Stimulated activated CD8-positive, alpha-beta memory T cell treated with anti-CD3 and anti-CD28 coated beads, Interleukin-4, amount 100 ng/mL, for 24 hours (primary cell): ENCODE results near the gene CRACDL.

Experiments
- DNase-seq: peaks from one replicate; pipeline ENCODE4 v3.0.0-alpha.2; 2020; ENCODE audit warnings: low read depth

CRACDL gene

DNA sequence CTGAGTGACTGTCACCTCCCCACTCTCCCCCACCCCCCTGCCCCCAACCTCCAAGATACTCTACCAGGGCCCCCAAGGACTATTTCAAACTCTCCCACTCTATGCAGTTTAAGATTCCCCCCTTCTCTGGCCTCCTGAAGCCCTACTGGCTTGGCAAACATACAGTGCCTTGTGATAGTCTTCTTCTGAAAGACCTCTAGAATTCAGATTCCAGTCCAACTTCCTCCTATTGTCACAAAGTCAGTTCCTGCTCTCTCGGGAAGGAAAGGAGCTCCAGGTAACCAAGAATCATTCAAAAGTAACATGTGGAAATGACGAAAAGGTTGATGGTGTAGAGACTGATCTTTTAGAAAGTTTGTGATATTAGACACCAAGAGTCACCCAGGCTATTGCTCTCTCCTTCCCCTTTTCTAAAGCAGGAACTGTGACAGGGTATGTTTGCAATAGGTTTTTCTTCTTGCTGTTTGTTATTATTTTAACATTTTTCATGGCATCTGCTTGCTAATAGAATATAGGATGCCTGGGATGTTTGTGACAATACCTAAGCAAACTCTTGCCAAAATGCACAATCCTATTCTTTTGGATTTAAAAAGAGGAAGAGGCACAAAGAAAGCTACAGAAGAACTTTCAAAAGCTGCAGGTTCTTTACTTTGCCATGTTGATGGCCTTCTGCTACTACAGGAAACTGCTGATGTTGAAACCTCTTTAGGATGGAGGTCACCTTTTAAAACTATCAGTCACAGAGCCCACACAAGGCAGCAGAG is 111.6 kb downstream of the CRACDL start:
- DNase-seq: no peak

DNA sequence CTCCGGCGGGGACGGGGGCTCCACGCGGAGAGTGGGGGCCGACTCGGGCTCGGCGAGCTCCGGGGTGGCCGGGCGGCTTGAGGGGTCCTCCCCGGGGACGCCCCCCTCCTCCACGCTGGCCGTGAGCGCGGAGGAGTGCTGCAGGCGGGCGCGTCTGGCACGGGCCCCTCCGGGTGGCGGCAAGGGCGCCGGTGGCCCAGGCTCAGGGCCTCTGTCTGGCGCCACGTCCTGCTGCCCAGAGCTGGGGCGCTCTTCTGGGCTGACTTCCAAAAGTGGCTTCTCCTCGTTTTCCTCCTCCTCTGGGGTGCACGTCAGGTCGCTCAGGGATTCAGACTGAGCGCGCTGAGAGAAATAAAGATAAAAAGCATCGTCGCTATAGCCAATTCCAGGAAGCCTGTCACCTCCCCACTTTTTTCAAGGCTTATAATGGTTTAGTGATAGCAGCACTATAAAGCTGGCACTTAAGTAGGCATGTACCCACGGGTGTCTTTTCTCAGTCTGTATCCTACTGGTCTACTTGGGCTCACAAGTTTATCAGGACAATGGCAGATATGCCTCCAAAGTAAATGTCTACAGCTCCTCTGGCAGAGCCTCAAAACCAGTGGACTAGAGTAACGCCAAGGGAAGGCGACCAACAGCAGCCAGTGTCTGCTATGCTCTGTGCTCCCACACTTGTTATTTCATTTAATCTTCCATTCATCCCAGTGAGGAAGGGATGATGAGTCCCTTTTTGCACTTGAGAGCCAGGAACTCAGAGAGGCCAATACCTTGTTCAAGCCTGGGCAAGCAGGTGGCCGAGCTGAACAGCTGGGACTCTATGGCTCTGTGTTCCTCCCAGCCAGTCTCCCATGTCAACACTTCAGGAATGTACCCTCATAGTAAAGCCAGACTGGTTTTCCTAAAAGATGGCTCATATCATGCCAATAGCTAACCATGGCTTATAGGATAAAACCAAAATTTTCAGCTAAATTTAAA is 112.5 kb downstream of the CRACDL start:
- DNase-seq: no peak

DNA sequence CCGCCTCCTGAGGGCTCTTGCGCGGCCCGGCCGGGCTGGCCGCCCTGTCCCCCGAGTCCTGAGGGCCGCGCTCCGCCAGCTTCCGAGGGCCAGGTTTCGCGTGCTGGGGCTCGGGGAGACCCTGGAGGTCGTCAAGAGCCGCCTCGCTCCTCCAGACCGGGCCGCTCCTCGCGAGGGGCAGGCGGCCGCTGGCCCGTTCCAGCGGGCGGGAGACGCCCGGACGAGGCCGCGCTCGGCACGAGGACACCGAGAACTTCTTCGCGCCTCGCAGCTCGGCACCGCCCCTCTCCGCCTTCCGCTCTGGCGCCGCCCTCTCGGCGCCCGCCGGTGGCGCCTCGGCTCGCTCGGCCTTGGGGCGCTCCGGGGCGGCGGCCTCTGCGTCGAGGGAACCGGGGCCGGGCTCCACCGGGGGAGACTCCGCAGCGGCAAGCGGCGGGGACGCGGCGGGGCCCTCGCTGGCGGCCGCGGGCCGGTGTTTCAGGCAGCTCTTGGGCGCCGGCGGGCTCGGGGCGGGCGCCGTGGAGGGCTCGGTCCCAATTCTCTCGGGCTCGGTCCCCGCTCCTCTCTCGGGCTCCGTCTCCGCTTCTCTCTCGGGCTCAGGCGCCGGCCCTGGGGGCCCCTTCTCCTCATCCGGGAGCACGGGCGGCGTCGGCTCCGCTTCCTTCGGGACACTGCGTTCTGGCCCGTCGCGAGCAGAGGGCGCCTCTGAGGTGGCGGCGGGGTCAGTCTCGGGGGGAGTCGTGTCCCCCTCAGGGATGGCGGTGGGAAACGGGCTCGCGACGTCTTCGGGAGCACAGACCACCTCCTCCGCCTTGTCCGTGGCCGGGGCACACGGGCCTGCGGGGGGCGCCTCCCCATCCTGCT is 113.5 kb downstream of the CRACDL start:
- DNase-seq: peak; percentile 42

DNA sequence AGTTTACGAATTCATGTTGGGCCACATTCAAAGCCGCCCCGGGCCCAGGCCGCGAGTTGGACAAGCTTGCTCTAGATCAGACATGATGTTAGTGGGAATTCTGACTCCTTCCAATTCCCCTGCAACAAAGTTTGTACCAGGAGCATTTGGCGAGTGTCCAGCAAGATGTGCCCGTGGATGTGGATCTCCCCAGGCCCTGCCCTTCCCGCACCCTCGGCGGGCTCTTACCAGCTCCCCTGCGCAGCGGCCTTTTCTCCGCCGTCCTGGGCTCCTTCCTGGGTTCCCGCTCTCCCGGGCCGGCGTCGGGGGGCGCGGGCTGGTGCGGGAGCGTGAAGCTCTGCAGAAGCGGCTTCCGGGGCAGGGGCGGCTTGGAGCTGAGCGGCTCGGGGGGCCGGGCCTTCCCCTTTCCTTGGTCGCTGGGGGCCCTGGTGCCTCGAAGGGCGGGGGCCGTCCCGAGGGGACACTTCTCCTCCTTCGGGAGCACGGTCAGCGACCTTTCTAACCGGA is 114.3 kb downstream of the CRACDL start:
- no peak for DNase-seq

DNA sequence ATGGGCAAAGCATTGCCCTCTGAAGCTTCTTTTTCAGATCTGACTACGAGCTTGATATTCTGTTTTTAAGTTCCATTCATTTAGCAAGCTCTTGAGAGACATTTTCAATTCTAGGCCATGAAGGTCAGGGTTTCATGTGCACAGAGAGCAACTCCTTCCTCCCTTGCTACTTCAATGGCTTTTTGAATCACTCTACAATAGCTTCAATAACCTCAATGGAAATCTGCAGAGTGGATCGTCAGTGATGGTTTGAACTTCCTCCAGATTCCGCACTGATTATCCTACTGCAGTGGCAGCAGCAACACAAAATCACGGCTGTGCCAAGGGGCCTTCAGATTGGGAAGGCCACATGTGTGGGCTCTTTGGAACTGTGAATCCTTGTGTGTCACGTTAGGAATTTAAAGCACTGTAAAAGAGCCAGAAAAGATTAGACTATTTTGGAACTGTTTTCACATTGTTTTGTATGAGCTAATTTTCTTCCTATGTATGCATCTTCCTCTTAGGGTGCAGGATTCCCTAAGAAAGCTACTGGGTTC is 116.7 kb downstream of the CRACDL start:
- no peak for DNase-seq

DNA sequence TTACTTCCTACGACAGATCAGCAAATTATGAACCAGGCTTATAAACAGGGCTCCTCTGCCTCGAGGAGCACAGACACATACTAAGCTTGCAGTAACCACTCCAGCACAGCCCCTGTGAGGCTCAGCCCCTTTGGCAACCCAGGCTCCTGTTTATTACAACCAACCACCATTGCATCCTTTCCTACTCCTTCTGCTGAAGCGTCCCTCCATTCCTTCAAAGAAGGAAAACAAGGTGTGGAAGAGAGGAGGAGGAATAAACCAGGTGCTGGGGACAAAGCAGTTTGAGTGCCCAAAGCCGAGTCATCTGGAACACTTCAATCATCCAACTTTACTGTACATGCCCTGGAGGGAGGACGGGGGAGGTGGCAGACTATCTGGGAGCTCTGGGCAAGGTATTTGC is 117.9 kb downstream of the CRACDL start:
- DNase-seq: no peak

DNA sequence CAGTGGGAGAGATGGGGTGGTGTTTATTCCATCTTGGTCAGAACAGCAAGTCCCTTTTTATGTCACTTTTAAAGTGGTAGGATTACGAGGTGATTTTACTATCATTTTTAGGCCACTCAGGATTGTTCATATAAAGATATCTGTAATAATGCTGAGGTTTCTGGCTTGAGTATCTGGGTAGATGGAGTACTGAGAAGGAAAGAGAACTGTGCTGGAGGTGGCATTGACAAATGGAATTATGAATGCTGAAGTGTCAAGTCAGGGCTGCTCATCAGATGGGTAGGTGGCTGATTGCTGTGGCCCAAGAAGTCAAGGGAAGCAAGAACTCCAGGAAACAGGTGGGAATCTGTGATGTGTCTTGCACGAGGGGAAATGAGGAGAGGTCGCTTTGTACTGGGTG is 119.7 kb downstream of the CRACDL start:
- no peak for DNase-seq

DNA sequence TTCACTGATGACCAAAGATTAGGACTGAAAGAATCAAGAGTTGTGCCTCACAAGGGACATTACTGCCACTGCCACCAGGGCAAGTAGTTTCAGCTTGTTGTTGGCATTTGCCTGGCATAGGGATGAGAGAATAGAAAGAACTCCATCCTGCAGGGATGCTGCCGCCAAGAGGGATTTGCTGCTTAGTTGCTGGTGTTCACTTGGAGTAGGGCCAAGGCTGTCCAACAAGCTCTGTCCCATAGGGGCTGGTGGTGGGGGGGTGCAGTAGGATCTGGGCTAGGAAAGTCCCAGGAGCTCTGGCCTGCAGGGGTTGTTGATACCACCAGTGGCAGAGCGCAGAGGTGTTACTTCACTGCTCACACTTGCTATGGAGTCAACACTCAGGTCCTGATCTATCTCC is 120.2 kb downstream of the CRACDL start:
- DNase-seq: no peak

DNA sequence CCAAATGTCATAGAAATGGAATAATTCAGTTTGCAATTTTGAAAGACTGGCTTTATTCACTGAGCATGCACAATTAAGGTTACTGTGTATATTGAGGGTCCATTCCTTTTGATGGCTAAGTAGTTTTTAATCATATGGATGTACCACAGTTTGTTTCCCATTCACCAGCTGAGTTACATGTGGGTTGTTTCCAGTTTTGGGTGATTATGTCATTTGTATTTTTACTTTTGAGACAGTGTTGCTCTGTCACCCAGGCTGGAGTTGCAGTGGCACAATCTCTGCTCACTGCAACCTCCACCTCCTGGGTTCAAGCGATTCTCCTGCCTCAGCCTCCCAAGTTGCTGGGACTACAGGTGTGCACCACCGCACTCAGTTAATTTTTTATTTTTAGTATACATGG is 124.3 kb downstream of the CRACDL start:
- DNase-seq: no peak

DNA sequence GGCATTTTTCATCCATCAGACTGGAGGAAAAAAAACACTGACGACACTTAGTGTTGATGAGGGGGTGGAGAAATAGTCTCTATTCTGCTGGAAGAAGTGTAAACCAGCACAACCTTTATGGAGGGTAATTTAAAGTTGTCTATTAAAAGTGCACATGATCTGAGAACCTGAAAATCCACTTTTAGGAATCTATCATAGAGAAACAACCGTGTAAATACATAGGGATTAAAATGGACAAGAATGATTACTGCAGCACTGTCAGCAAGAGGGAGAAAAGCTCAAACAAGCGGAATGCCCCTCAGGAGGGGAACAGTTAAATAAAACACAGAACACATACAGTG is 125.5 kb downstream of the CRACDL start:
- DNase-seq: no peak

DNA sequence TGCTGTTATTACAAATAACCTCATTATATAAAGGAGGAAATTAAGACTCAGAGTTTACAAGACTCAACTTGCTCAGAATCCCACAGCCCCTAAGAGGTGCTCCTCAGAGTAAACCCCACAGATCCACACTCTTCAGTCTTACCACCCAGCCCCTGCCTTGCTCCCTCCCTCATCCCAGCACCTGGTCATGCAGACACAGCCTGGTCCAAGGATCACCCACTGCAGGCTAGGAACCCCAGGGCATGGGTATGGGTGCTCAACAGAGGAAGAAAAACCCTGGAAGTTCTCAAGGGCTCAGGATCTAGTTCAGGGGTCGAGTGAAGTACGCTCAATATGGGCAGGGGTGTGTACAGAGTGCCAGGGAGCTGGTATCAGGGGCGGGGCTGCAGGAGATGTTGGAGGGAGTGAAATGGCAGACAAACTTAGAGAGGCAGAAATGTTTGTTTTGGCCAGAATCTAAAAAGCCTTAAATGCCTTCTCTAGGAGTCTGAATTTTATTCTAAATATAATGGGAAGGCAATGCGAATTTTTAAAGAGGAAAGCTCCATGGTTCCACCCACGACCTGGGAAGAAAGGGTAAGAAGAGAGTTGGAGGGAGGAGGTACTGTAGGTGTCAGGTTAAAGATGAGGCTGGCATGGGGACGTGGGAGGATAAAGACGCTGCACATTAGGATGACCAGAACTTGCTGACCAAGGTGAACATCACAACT is 126.0 kb downstream of the CRACDL start:
- no peak for DNase-seq

DNA sequence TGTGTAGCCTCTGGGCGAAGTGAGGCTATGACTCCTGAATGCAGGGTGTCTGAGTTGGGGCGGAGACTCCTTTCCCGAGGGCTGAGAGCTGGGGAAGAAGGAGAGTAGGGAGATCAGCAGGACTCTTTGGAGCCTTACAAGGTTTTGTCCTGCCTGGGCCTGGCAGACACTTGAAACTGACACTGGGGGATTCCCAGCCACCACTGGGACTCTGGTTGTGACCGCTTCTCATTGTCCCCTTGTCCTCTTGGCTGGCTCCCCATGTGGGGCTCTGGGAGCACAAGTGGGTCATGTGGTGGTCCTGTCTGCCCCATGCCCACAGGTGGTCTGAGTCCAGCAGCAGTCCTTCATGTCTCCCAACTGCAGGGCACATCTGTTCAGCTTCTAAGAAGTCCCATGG is 126.9 kb downstream of the CRACDL start:
- DNase-seq: no peak

DNA sequence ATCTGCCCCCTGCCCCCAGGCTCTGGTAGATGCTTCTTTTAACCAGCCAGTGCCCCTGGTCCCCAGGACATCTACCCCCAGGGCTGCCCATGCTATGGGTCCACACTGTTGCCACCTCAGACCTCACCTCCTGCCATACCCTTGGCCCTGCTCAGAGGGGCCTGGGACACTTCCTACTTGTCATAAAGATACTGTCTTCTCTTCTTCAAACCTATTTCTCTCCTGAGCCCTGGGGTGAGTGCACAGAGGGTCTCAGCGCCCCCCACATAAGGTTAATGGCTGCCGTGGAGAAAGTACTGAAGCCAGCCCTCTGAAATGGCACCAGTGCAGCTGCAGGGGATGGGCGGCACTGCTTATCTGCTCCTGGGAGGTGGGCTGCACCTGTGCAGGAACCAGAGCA is 127.5 kb downstream of the CRACDL start:
- DNase-seq: no peak

DNA sequence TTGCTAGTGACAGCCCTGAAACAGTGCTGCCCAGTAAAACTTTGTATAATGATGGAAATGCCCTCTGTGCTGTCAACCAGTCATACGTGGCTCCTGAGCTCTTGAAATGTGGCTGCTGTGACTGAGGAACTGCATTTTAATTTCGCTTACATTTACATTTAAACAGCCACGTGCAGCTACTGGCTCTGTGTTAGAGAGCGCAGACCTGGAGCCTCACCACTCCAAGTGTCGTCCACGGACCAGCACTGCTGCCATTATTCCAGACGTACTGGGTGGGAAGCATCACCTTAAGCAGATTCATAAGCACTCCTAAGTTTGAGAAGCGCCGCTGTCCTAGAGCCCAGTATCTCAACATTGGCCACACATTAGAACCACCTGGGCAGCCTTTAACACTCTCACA is 128.1 kb downstream of the CRACDL start:
- DNase-seq: no peak

DNA sequence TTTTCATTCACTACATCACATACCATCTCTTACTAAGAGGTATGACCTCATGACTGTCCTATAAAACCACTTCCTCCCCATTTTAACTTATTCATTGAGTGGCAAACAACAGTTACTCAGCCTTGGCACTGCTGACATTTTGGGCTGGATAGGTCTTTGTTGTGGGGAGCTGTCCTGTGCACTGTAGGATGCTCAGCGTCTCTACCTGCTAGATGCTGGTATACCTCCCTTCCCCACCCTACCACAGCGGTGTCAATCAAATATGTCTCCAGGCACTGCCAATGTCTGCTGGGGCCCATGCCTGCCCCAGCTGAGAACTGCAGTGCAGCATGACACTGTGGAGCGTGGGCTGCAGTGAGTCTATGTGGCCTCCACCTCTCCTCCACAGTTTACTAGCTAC is 128.8 kb downstream of the CRACDL start:
- no peak for DNase-seq

DNA sequence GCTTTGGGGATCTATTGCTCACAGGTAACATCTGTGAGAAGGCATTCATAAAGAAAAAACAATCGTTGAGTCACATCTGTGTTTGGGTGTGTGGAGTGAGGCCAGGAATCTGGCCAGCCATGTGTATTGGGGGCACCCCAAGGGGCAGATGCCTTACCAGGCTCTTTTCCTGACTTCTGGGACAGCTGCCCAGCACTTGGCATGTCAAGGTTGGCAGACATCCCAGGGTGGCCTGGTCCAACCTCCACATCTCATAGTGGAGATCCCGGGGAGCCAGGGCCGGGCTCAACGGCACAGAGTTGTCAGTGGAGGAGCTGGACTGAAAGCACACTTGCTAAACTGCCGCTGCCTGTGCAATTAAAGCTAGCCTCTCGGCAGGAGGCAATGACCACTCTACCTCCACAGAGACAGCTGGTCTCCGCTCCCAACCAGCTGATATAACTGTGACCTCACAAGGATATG is 129.8 kb downstream of the CRACDL start:
- DNase-seq: no peak

DNA sequence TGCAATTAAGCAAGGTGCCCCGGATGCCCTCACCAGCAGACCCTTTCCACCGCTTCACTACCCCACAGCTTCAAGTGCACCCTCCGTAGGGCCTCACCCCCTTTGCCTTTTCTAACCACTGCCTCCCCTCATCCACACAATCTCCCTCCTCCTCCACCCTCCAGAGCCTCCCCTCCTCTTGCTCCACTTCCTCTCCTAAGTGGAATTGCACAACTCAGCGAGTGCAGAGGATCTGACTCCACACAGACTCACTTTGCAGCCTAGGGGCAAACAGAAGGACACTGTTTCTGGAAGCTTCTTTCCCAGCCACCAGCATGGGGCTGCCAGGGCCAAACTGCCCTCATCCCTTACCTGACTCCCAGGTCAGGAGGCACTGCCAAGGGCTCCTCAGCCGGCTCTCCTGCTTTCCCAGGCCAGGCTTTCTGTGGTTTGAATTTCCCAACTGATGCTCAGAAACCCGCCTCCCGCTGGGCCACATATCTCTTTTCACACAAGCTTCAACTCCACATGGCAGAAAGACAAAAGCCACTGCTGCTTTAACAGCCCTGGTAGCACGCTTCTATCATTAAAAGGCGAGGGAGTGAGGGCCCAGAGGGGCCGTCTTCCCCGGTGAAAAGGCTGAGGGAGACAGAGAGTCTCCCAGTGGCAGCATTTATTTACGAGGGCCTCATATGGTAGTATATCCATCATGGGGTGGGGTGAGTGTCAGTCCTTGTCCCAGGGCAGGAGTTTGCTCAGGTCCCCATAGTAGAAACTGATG is 130.4 kb downstream of the CRACDL start:
- no peak for DNase-seq

DNA sequence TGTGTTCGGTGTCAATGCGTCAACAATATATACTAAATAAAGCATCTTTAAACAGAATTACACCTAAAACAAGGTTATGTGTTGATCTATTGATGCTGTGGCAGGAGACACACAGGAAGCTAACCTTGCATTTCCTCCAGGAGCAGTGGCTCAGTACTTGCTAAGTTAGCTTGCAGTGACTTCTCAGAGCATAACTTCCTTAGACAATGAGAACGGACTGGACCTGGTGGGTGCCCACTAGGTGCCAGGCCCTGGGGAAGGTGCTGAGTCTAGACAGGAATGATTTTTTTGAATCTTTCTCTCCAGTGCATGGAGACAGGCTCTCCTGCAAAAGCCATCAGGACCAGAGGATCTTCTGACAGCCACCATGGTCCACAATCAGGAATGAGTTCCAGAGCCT is 131.3 kb downstream of the CRACDL start:
- no peak for DNase-seq

DNA sequence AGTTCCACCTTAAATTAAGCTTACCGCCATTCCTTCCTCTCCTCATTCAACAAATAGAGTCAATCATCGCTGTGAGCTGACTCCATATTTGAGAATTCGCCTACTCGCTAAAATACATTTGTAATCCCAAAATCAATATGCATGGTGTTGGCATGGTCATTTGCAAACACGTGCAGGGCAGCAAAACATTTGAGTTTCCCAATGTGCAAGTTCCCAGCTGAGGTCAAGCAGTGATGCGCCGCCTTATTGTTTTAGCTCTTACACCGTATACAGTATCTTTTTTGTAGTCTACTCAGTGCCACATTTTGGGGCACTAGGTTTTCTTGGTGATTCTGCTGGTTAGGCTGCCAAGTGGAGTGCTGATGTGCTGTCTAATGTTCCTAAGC is 131.8 kb downstream of the CRACDL start:
- no peak for DNase-seq
